ENCODE measurements around the gene DLX5. TPM values are rescaled to one million over a fixed set of nuclear protein-coding genes. Genes with fewer than 3 reads are reported as not detected.

DLX5 gene
- total and polyA plus RNA-seq, 9 of the 15 experiments (the other 6 are each of a cell fraction or from before 2014, with no cell fraction given) = not detected

DNA sequence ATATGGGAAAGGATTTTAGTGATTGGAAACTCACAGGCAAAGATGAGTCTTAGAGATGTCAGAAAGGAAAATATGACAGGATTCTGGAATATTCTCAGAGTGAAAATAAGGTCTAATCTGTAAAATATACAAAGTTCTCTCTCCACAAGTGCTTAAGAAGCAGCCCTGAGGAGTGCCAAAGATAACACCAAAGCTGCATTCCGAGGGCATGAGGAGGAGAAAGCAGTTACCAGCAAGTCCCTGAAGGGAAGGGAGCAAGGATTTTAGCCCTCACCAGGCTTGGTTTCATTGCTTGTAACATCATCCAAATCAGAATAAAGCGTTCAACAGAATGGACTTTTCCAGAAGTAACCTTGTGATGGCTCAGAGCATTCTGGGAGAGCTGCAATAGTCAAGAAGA is 50.6 kb downstream of the DLX5 start:
- H3K4me3 ChIP-seq = no peak overlapping the region
- H3K9ac ChIP-seq (ENCODE audit: insufficient read depth in 1 of 2, low read depth in 2 of 2, low read length in 2 of 2) = no peak overlapping the region
- FAIRE-seq = no peak
- 0% methylated on average over 2 of the region's 2 CpGs for WGBS (ENCODE audit: insufficient coverage, low coverage, missing lambda C conversion rate)
- BruUV-seq (replicated peaks) = no TSS peak
- no peak overlapping the region for H3K4me2 ChIP-seq (ENCODE audit: insufficient read depth, low read length)
- H4K20me1 ChIP-seq (replicated peaks; ENCODE audit: control insufficient read depth, insufficient read depth, low read length) = no peaks in the 10 kb centered on the region
- ATAC-seq = no peak
- no peaks in the 10 kb centered on the region for H3K4me1 ChIP-seq (replicated peaks in 1 of 2; ENCODE audit: control insufficient read depth in 2 of 2, insufficient read depth in 2 of 2, low read length in 2 of 2)
- ChIA-PET CTCF (ENCODE audit: low intra/inter-chr PET ratio) (no interaction called here), POLR2A (no interaction called here)
- no peak overlapping the region for H3K27ac ChIP-seq (ENCODE audit: extremely low read depth, low read depth, low read length)
- no peak for TF ChIP-seq ZNF274 (IDR thresholded peaks at IDR 0.05; ENCODE audit: borderline replicate concordance, low read depth, low read length)
- TF ChIP-seq, protein P1, sequence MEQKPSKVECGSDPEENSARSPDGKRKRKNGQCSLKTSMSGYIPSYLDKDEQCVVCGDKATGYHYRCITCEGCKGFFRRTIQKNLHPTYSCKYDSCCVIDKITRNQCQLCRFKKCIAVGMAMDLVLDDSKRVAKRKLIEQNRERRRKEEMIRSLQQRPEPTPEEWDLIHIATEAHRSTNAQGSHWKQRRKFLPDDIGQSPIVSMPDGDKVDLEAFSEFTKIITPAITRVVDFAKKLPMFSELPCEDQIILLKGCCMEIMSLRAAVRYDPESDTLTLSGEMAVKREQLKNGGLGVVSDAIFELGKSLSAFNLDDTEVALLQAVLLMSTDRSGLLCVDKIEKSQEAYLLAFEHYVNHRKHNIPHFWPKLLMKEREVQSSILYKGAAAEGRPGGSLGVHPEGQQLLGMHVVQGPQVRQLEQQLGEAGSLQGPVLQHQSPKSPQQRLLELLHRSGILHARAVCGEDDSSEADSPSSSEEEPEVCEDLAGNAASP (IDR thresholded peaks at IDR 0.05) = no peak
- TF ChIP-seq RFX7 (CRISPR knock-in tag; IDR thresholded peaks at IDR 0.05) = no peak
- no peak for TF ChIP-seq TRIM24 (IDR thresholded peaks at IDR 0.05)
- intact Hi-C loops (cut with micrococcal nuclease) = no loop called here
- H3K27me3 ChIP-seq (ENCODE audit: control insufficient read depth in 2 of 2, insufficient read depth in 2 of 2, low read length in 2 of 2) = no peaks in the 10 kb centered on the region; a peak in 1 of 5 replicates
- H3K9me3 ChIP-seq (replicated peaks; ENCODE audit: control insufficient read depth, insufficient read depth, low read depth, low read length) = no peaks in the 10 kb centered on the region
- H3K36me3 ChIP-seq (ENCODE audit: control insufficient read depth, insufficient read depth, low read length) = no peaks in the 10 kb centered on the region
- in situ Hi-C loops (cut with MboI) = no loop called here
- no peaks in the 10 kb centered on the region for H3K79me2 ChIP-seq (ENCODE audit: control insufficient read depth, insufficient read depth, low read length)
- H2AFZ ChIP-seq (ENCODE audit: low read depth, low read length) = no peak overlapping the region
- H3K9me1 ChIP-seq (ENCODE audit: control insufficient read depth, insufficient read depth, low read length) = no peaks in the 10 kb centered on the region
- no peak for DNase-seq (ENCODE audit: extremely low read depth in 1 of 4, low spot score in 3 of 4)

DNA sequence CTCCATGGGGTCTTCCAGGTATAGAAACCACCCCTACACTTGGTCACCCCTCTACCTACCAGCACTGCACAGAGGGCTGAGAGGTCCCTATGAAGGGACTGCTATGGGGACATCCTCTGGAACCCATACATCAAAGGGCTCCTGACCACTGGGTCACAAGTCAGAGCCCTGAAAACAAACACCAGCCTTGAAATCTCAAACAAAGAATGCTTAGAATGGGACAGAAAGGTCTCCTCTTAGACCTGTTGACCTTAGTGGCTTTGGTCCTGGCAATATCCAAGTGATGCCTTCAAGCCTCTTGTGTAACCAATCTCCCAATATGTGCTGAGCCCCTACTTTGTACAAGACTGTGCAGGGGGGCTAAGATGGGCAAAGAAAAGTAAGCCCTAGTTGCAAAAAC is 53.9 kb downstream of the DLX5 start:
- H3K4me1 ChIP-seq (replicated peaks in 1 of 2; ENCODE audit: control insufficient read depth in 2 of 2, insufficient read depth in 2 of 2, low read length in 2 of 2) = no peaks in the 10 kb centered on the region
- no peak for TF ChIP-seq MTA2 (IDR thresholded peaks at IDR 0.05; ENCODE audit: low read depth)
- TF ChIP-seq WHSC1 (IDR thresholded peaks at IDR 0.05; ENCODE audit: low read length) = no peak
- TF ChIP-seq SAFB2 (IDR thresholded peaks at IDR 0.05; ENCODE audit: borderline replicate concordance, low read depth, low read length, severe bottlenecking) = no peak
- TF ChIP-seq HNRNPUL1 (IDR thresholded peaks at IDR 0.05; ENCODE audit: low read length) = no peak
- TF ChIP-seq ZNF76 (CRISPR knock-in tag; IDR thresholded peaks at IDR 0.05; ENCODE audit: borderline replicate concordance) = no peak
- no peak for TF ChIP-seq TAL1 (IDR thresholded peaks at IDR 0.05)
- TF ChIP-seq, protein P2, sequence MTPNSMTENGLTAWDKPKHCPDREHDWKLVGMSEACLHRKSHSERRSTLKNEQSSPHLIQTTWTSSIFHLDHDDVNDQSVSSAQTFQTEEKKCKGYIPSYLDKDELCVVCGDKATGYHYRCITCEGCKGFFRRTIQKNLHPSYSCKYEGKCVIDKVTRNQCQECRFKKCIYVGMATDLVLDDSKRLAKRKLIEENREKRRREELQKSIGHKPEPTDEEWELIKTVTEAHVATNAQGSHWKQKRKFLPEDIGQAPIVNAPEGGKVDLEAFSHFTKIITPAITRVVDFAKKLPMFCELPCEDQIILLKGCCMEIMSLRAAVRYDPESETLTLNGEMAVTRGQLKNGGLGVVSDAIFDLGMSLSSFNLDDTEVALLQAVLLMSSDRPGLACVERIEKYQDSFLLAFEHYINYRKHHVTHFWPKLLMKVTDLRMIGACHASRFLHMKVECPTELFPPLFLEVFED (CRISPR knock-in tag; conservative IDR thresholded peaks at IDR 0.05) = no peak
- TF ChIP-seq ZNF695 (CRISPR knock-in tag; IDR thresholded peaks at IDR 0.05) = no peak
- ChIA-PET POLR2A (no interaction called here), CTCF (ENCODE audit: low intra/inter-chr PET ratio) (no interaction called here)
- no TSS peak for BruUV-seq (replicated peaks)
- H3K9me3 ChIP-seq (replicated peaks; ENCODE audit: control insufficient read depth, insufficient read depth, low read depth, low read length) = no peaks in the 10 kb centered on the region
- no peaks in the 10 kb centered on the region for H4K20me1 ChIP-seq (replicated peaks; ENCODE audit: control insufficient read depth, insufficient read depth, low read length)
- DNase-seq (ENCODE audit: extremely low read depth in 1 of 4, low spot score in 3 of 4) = no peak
- H3K36me3 ChIP-seq (ENCODE audit: control insufficient read depth, insufficient read depth, low read length) = no peaks in the 10 kb centered on the region
- H2AFZ ChIP-seq (ENCODE audit: low read depth, low read length) = no peak overlapping the region
- no peaks in the 10 kb centered on the region for H3K79me2 ChIP-seq (ENCODE audit: control insufficient read depth, insufficient read depth, low read length)
- no peak overlapping the region for H3K27ac ChIP-seq (ENCODE audit: extremely low read depth, low read depth, low read length)
- no peak overlapping the region for H3K9ac ChIP-seq (ENCODE audit: insufficient read depth in 1 of 2, low read depth in 2 of 2, low read length in 2 of 2)
- no peak for FAIRE-seq
- in situ Hi-C loops (cut with MboI) = no loop called here
- H3K4me2 ChIP-seq (ENCODE audit: insufficient read depth, low read length) = no peak overlapping the region
- H3K9me1 ChIP-seq (ENCODE audit: control insufficient read depth, insufficient read depth, low read length) = no peaks in the 10 kb centered on the region
- no peak for ATAC-seq
- intact Hi-C loops (cut with micrococcal nuclease) = no loop called here
- H3K27me3 ChIP-seq (ENCODE audit: control insufficient read depth in 2 of 2, insufficient read depth in 2 of 2, low read length in 2 of 2) = no peaks in the 10 kb centered on the region
- H3K4me3 ChIP-seq = no peak overlapping the region

Data from K562 (cell line).